GM23338 (cell line): Measurements from ENCODE around the gene CTNS. TPM values are rescaled to one million over a fixed set of nuclear protein-coding genes. Genes with fewer than 3 reads are reported as not detected.
A peak's percentile ranks its signal among the peaks of the same experiment; 100 is the strongest.

Experiments
- ATAC-seq: fragments of 200-7000 bp; cut with Tn5 transposase; 3 replicates; pipeline ENCODE4 v1.9.1; 2020
- DNase-seq: peaks from one replicate; pipeline ENCODE4 v3.0.0-alpha.2; 2015; ENCODE audit warnings: low spot score
- H2AFZ ChIP-seq: fragments of 200-600 bp; sonication (generic); 2 replicates; pipeline ENCODE4 v1.8.0; 2016; ENCODE audit warnings: antibody characterized with exemption, mild to moderate bottlenecking, moderate library complexity
- H3F3A ChIP-seq: fragments of 200-600 bp; sonication (generic); replicated peaks from 2 replicates; pipeline ENCODE4 v1.8.0; 2017; ENCODE audit warnings: antibody characterized with exemption, mixed run types, low read depth
- H3K27ac ChIP-seq: fragments of 200-600 bp; sonication (generic); 2 replicates; pipeline ENCODE4 v1.6.1; 2016; ENCODE audit warnings: low read depth
- H3K27me3 ChIP-seq: fragments of 200-600 bp; sonication (generic); 2 replicates; pipeline ENCODE4 v1.8.0; 2016; ENCODE audit warnings: mild to moderate bottlenecking, mixed run types, moderate library complexity; ENCODE audit not compliant: insufficient read depth
- H3K36me3 ChIP-seq: fragments of 200-600 bp; sonication (generic); 2 replicates; pipeline ENCODE4 v1.8.0; 2016; ENCODE audit warnings: mild to moderate bottlenecking; ENCODE audit not compliant: insufficient read depth
- H3K4me1 ChIP-seq: fragments of 200-600 bp; sonication (generic); 2 replicates; pipeline ENCODE4 v1.8.0; 2016; ENCODE audit warnings: mild to moderate bottlenecking, moderate library complexity; ENCODE audit not compliant: insufficient read depth
- H3K4me2 ChIP-seq: fragments of 200-600 bp; sonication (generic); 2 replicates; pipeline ENCODE4 v1.7.1; 2017; ENCODE audit warnings: mixed run types
- H3K4me3 ChIP-seq: fragments of 200-600 bp; sonication (generic); 2 replicates; pipeline ENCODE4 v1.6.1; 2016; ENCODE audit warnings: mixed run types
- H3K79me2 ChIP-seq: fragments of 200-600 bp; sonication (generic); replicated peaks from 2 replicates; pipeline ENCODE4 v1.8.0; 2017; ENCODE audit warnings: mild to moderate bottlenecking; ENCODE audit not compliant: insufficient read depth
- H3K9me2 ChIP-seq: fragments of 200-600 bp; sonication (generic); 2 replicates; pipeline ENCODE4 v1.8.0; 2017; ENCODE audit not compliant: insufficient read depth
- H4K20me1 ChIP-seq: fragments of 200-600 bp; sonication (generic); replicated peaks from 2 replicates; pipeline ENCODE4 v1.8.0; 2017; ENCODE audit warnings: mild to moderate bottlenecking; ENCODE audit not compliant: insufficient read depth
- H3K27ac Mint-ChIP-seq: 2 replicates; pipeline ENCODE4 v1.8.0; 2020; ENCODE audit warnings: inconsistent platforms, mild to moderate bottlenecking, moderate library complexity, mixed read lengths
- H3K27me3 Mint-ChIP-seq: 3 replicates; pipeline ENCODE4 v1.8.0; 2022; ENCODE audit warnings: low read depth, mild to moderate bottlenecking, moderate library complexity, mixed read lengths, inconsistent platforms; ENCODE audit not compliant: insufficient read depth, poor library complexity
- H3K36me3 Mint-ChIP-seq: 3 replicates; pipeline ENCODE4 v1.8.0; 2021; ENCODE audit warnings: low read depth, mild to moderate bottlenecking, inconsistent platforms, moderate library complexity, mixed read lengths
- H3K4me1 Mint-ChIP-seq: 3 replicates; pipeline ENCODE4 v1.8.0; 2020; ENCODE audit warnings: mild to moderate bottlenecking, inconsistent platforms, mixed read lengths
- H3K4me3 Mint-ChIP-seq: 3 replicates; pipeline ENCODE4 v1.8.0; 2021; ENCODE audit warnings: moderate library complexity, mild to moderate bottlenecking, inconsistent platforms, mixed read lengths
- H3K9me3 Mint-ChIP-seq: 3 replicates; pipeline ENCODE4 v1.8.0; 2020; ENCODE audit warnings: moderate library complexity, mild to moderate bottlenecking, inconsistent platforms, mixed read lengths
- CREB1 ChIP-seq: fragments of 250-450 bp; sonication (Bioruptor Pico); IDR thresholded peaks from 2 replicates; pipeline ENCODE4 v1.5.0; 2020; ENCODE audit warnings: low read depth, mild to moderate bottlenecking, moderate library complexity
- CTCF ChIP-seq, 2 experiments: fragments of 200-600 bp in 1 of 2; sonication (generic) in 1 of 2; conservative IDR thresholded peaks; 2 replicates each; pipeline versions ENCODE4 v1.5.1 to v1.6.1; 2016 to 2017; ENCODE audit warnings: antibody characterized with exemption in 2 of 2, low read depth in 2 of 2, mild to moderate bottlenecking in 2 of 2, moderate library complexity in 1 of 2
- ETS1 ChIP-seq: IDR thresholded peaks from 2 replicates; pipeline ENCODE4 v1.6.1; 2016; ENCODE audit warnings: antibody characterized with exemption
- EZH2 ChIP-seq: fragments of 200-600 bp; sonication (generic); IDR thresholded peaks from one replicate; pipeline ENCODE4 v1.8.0; 2017; ENCODE audit warnings: antibody characterized with exemption, mild to moderate bottlenecking, low read depth; ENCODE audit not compliant: unreplicated experiment
- EZH2phosphoT487 ChIP-seq: fragments of 200-600 bp; sonication (generic); IDR thresholded peaks from one replicate; pipeline ENCODE4 v1.8.1; 2018; ENCODE audit warnings: antibody characterized with exemption; ENCODE audit not compliant: unreplicated experiment
- JUNB ChIP-seq: IDR thresholded peaks from one replicate; pipeline ENCODE4 v1.6.1; 2016; ENCODE audit warnings: antibody characterized with exemption; ENCODE audit not compliant: unreplicated experiment
- NANOG ChIP-seq: IDR thresholded peaks from 2 replicates; pipeline ENCODE4 v1.6.1; 2016; ENCODE audit warnings: antibody characterized with exemption, borderline replicate concordance
- POLR2AphosphoS5 ChIP-seq: IDR thresholded peaks from 2 replicates; pipeline ENCODE4 v1.6.1; 2016; ENCODE audit warnings: antibody characterized with exemption, low read depth
- REST ChIP-seq: IDR thresholded peaks from one replicate; pipeline ENCODE4 v1.6.1; 2018; ENCODE audit warnings: antibody characterized with exemption; ENCODE audit not compliant: unreplicated experiment
- STAT1 ChIP-seq: IDR thresholded peaks from one replicate; pipeline ENCODE4 v1.6.1; 2016; ENCODE audit warnings: antibody characterized with exemption; ENCODE audit not compliant: unreplicated experiment
- ZNF114 ChIP-seq: fragments of 250-450 bp; sonication (Bioruptor Pico); IDR thresholded peaks from 2 replicates; pipeline ENCODE4 v1.5.0; 2020; ENCODE audit warnings: mild to moderate bottlenecking, moderate library complexity
- ZNF331 ChIP-seq: fragments of 250-450 bp; sonication (Bioruptor Pico); IDR thresholded peaks from 2 replicates; pipeline ENCODE4 v1.5.0; 2020; ENCODE audit warnings: low read depth, mild to moderate bottlenecking, moderate library complexity
- ZNF462 ChIP-seq: fragments of 250-450 bp; sonication (Bioruptor Pico); IDR thresholded peaks from 2 replicates; pipeline ENCODE4 v1.5.0; 2020; ENCODE audit warnings: mild to moderate bottlenecking, moderate library complexity
- polyA plus RNA-seq: library from polyadenylated mRNA; unstranded; fragments of >200 nt; fragmentation: Nextera tagmentation; extraction: Ambion mirVana; gene quantifications from 2 replicates; pipeline ENCODE4 v1.2.1, GENCODE V29; 2016
- total RNA-seq: library from RNA; depleted of rRNA; stranded (reverse); fragments of >200 nt; shearing (Covaris generic); gene quantifications from 2 replicates; pipeline ENCODE4 v1.2.3, GENCODE V29; 2014

CTNS gene
- total and polyA plus RNA-seq, 2 experiments from 2014 or later, result 5.9 to 21.8 TPM

- H3K4me1 ChIP-seq, result no peaks in the 10 kb centered on the region
- H3K36me3 Mint-ChIP-seq, result no peaks in the 10 kb centered on the region
- DNase-seq (no peak), ATAC-seq (no peak)
- H3K4me1 Mint-ChIP-seq, result peaks cover 7% of the 10 kb centered on the region; the same call in 1 of the 3 replicates
- H3K27me3 Mint-ChIP-seq, result peaks cover 2% of the 10 kb centered on the region
- H3K27ac Mint-ChIP-seq, result peak overlapping the region; percentile 86
- no peak overlapping the region for H3K27ac ChIP-seq
- H3K4me3 Mint-ChIP-seq, result no peak overlapping the region
- no peak for TF ChIP-seq ETS1
- TF ChIP-seq EZH2phosphoT487, result no peak
- TF ChIP-seq REST, result no peak
- no peak for TF ChIP-seq ZNF331 (CRISPR knock-in tag)
- TF ChIP-seq CREB1 (CRISPR knock-in tag), result no peak
- TF ChIP-seq NANOG, result no peak
- TF ChIP-seq ZNF462 (CRISPR knock-in tag), result no peak
- no peak for TF ChIP-seq ZNF114 (CRISPR knock-in tag)
- TF ChIP-seq CTCF (conservative IDR thresholded peaks at IDR 0.05; ENCODE audit: low read depth in 2 of 2), result no peak
- no peak for TF ChIP-seq POLR2AphosphoS5
- TF ChIP-seq EZH2, result no peak
- no peak for TF ChIP-seq STAT1
- TF ChIP-seq JUNB, result no peak
- no peak overlapping the region for H2AFZ ChIP-seq
- no peak overlapping the region for H3K4me2 ChIP-seq
- H3K27me3 ChIP-seq, result no peaks in the 10 kb centered on the region
- H3K4me3 ChIP-seq, result no peak overlapping the region
- no peaks in the 10 kb centered on the region for H3K9me3 Mint-ChIP-seq
- no peaks in the 10 kb centered on the region for H3F3A ChIP-seq
- H3K36me3 ChIP-seq, result 0 out of 2 replicates have a peak, but pooled peaks cover 3% of the 10 kb centered on the region
- no peaks in the 10 kb centered on the region for H3K79me2 ChIP-seq
- H4K20me1 ChIP-seq, result no peaks in the 10 kb centered on the region
- H3K9me2 ChIP-seq, result no peaks in the 10 kb centered on the region
These were observed 19.8 kb downstream of the CTNS start for GRCh38 chr17:3656353-3656752.
